Measurements from ENCODE around the gene CCNB1IP1.
"Not testable (repeated sequence)": the region's sequence is repeated elsewhere in the genome, so short reads cannot be mapped to it uniquely, and the experiment has no call there.

Gene CCNB1IP1

DNA sequence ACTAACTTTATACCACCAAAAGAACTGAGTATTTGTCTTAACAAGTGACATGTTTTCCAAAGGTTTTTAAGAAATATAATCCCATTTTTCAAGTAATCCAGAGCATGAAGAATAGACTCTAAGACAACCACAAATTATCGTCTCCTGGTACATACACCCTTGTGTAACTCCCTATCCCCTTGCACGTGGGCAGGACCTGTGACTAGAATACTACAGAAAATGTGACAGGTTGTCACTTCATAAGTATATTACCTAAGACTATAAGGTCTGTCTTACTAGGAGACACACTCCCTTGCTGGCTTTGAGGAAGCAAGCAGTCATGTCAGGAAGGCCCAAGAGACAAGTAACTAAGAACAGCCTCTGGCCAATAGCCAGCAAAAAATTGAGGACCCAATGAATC, 19.1 kb downstream of the CCNB1IP1 start:
- Mint-ChIP-seq H3K36me3 (peaks cover 15% of the 10 kb centered on the region), H3K4me1 (no peaks in the 10 kb centered on the region), H3K27me3 (no peaks in the 10 kb centered on the region)

DNA sequence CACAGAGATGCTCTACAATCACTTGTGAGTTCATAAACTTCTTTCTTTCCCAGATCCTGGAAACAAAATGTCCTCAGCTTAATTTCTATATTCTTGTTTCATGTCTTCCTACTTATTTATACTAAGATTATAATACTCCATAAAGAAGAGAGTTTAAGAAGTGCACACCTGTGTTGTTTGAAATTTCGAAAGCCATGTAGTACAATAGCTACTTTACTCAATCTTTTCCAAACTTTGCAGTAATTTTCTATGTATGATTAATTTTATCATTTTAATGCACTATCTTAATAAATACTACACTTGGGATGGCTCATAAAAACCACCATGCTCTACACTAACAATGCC, 27.0 kb downstream of the CCNB1IP1 start:
- ATAC-seq (ENCODE audit: low read depth) (no peak), DNase-seq (ENCODE audit: low spot score in 2 of 2) (no peak)
- Mint-ChIP-seq H3K9me3 (no peaks in the 10 kb centered on the region), H3K4me3 (peak overlapping the region; percentile 89), H3K27ac (peak overlapping the region; percentile 68), H3K4me1 (peaks cover 22% of the 10 kb centered on the region), H3K27me3 (no peaks in the 10 kb centered on the region), H3K36me3 (peaks cover 15% of the 10 kb centered on the region)

More for the DNA sequence above, 19.1 kb downstream of the CCNB1IP1 start:
- ATAC-seq (ENCODE audit: low read depth) (no peak), DNase-seq (ENCODE audit: low spot score in 2 of 2) (no peak)
- Mint-ChIP-seq H3K4me3 (no peak overlapping the region), H3K9me3 (no peaks in the 10 kb centered on the region), H3K27ac (no peak overlapping the region)

DNA sequence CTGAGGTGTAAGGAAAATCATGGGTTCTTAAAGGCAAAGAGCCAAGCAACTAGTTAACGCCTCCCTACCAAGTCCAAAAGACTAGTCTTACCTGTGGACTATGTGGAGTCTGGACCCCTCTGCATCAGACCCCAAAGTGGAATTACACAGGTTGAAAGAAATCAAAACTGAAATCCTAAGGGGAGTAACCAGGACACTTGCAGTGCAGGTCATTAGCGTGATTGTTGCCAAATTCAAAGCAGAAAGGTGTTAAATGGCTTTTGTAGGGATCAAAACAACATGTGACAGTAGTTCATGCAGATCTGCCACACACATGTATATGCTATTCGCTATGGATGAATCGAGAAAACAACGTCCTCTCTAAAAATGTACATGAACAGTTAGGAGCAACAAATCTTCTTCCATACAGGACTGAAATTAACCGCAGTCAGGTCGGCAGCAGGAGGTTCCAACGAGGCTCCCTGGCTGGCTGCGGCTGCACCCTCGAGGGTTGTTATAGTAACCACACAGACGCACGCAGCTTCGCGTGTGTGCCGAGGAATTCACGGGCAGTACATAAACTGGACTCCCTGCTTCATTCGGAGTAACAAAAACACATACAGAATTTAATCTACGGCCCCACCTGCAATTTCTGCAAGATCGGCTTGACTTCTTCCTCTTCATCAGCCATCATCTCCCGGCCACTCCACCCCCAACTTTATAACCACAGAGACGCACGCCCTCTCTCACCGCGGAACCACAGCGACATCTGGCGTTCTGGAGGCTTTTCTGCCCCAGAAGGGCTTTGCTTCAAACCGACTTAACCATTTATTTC, 27.6 kb downstream of the CCNB1IP1 start, which contains the start of gene TTC5:
Gene TTC5, minus strand, starts transcription at position 687 of the 814 bp plus-strand sequence. Its CDS starts 14 bp downstream, at position 673.
- Mint-ChIP-seq H3K9me3 (no peaks in the 10 kb centered on the region), H3K4me3 (peak within 1 kb of the TSS; percentile 89), H3K36me3 (peaks cover 21% of the 10 kb centered on the region), H3K27ac (peak within 1 kb of the TSS; percentile 68), H3K27me3 (no peaks in the 10 kb centered on the region), H3K4me1 (peaks cover 24% of the 10 kb centered on the region)
- peak; percentile 99 for ATAC-seq (ENCODE audit: low read depth)
- peak; percentile 95 to 96 for DNase-seq (ENCODE audit: low spot score in 2 of 2)

DNA sequence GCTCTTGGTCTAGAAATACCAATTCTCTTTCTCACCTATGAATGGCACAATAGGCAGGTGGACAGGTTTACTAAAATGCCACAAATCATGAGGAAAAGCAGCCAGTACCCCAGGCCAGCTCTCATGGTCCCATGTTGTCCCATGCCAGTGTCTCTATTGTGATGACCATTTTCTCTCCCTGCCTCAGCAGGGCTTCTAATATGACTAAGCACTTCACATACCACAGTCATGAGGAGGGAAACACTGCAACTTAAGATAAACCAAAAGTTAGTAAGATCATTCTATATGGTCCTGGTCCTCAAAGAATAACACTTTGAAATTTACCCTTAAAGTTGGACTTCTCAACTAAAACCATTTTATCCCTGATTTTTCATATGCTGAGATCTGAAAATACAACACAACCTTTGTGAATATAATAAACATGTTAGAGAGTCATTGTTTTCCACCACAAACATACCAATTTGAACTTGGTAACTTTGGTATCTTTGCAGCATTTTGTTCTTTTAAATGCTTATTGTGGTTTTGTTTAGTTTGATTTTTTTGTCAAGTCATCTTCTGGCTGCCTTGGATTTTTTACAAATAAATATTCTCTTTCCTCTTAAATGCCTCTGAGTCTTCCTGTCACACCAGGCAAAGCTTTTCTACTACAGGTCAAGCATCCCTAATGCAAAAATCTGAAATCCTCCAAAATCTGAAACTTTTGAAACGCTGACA, 30.9 kb downstream of the CCNB1IP1 start:
- Mint-ChIP-seq H3K4me1 (peaks cover 24% of the 10 kb centered on the region), H3K4me3 (no peak overlapping the region), H3K9me3 (no peaks in the 10 kb centered on the region), H3K27ac (no peak overlapping the region), H3K36me3 (peaks cover 41% of the 10 kb centered on the region), H3K27me3 (no peaks in the 10 kb centered on the region)
- DNase-seq (ENCODE audit: low spot score in 2 of 2), result no peak
- ATAC-seq (ENCODE audit: low read depth), result no peak

DNA sequence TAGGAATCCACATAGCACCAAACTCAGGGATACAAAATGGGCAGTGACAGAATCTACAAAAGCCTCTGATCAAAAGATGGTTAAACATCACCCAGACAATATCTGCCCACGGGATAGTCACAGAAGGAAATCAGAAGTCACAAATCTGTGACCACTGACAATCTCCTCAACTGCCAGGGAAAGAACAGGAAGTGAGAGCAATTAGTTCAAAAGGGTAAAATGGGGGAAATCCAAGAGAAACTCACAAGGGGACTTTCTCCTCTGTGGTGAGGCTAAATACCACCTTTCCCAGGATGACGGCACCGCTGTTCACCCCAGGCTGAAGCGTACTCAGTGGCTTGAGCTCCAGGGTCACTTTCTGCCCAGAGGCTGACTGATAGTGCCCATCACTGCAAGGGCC, 38.0 kb downstream of the CCNB1IP1 start:
- Mint-ChIP-seq H3K27me3 (no peaks in the 10 kb centered on the region), H3K36me3 (peaks cover 55% of the 10 kb centered on the region), H3K27ac (peak overlapping the region; percentile 88), H3K4me1 (peaks cover 13% of the 10 kb centered on the region), H3K4me3 (no peak overlapping the region), H3K9me3 (no peaks in the 10 kb centered on the region)
- ATAC-seq (ENCODE audit: low read depth) (peak; percentile 88), DNase-seq (ENCODE audit: low spot score in 2 of 2) (no peak)

DNA sequence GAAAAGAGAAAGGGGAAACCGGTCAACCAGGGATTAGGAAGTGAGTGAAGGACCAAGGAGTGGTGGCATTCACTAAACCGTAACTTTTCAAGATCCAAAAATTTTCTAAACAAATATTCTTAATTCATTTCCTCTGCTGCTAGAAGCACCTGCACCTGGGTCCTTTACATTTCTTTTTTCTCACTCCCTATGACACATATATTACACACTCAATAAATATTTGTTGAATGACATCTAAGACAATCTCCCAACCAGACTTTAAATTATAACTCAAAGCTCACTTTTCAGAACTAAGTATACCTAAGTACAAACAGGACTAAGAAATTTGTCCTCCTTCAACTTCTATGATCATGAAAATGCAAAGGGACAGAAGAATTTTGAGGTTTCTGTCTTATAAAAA, 38.4 kb downstream of the CCNB1IP1 start:
- Mint-ChIP-seq H3K4me3 (no peak overlapping the region), H3K27me3 (no peaks in the 10 kb centered on the region), H3K27ac (peak overlapping the region; percentile 88), H3K4me1 (peaks cover 13% of the 10 kb centered on the region), H3K9me3 (no peaks in the 10 kb centered on the region), H3K36me3 (peaks cover 56% of the 10 kb centered on the region)
- DNase-seq (ENCODE audit: low spot score in 2 of 2) (no peak), ATAC-seq (ENCODE audit: low read depth) (no peak)

DNA sequence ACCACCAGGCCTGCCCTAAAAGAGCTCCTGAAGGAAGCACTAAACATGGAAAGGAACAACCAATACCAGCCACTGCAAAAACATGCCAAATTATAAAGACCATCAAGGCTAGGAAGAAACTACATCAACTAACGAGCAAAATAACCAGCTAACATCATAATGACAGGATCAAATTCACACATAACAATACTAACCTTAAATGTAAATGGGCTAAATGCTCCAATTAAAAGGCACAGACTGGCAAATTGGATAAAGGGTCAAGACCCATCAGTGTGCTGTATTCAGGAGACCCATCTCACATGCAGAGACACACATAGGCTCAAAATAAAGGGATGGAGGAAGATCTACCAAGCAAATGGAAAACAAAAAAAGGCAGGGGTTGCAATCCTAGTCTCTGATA, 51.1 kb downstream of the CCNB1IP1 start:
- H3K27ac Mint-ChIP-seq; H3K27me3 Mint-ChIP-seq; DNase-seq (ENCODE audit: low spot score in 2 of 2); ATAC-seq (ENCODE audit: low read depth); H3K9me3 Mint-ChIP-seq; H3K4me3 Mint-ChIP-seq: not testable (repeated sequence)
- Mint-ChIP-seq H3K4me1 (peaks cover 15% of the 10 kb centered on the region), H3K36me3 (peaks cover 66% of the 10 kb centered on the region)

DNA sequence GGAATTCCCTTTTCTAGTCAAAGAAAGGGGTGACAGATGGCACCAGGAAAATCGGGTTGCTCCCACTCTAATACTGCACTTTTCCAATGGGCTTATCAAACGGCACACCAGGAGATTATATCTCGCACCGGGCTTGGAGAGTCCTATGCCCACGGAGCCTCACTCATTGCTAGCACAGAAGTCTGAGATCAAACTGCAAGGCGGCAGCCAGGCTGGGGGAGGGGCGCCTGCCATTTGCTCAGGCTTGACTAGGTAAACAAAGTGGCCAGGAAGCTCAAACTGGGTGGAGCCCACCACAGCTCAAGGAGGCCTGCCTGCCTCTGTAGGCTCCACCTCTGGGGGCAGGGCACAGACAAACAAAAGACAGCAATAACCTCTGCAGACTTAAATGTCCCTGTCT, 52.8 kb downstream of the CCNB1IP1 start:
- not testable (repeated sequence) for H3K4me3 Mint-ChIP-seq; H3K27me3 Mint-ChIP-seq; DNase-seq (ENCODE audit: low spot score in 2 of 2); ATAC-seq (ENCODE audit: low read depth)
- Mint-ChIP-seq H3K27ac (peak overlapping the region; percentile 58), H3K4me1 (peaks cover 15% of the 10 kb centered on the region), H3K36me3 (peaks cover 57% of the 10 kb centered on the region), H3K9me3 (peaks cover 11% of the 10 kb centered on the region)

DNA sequence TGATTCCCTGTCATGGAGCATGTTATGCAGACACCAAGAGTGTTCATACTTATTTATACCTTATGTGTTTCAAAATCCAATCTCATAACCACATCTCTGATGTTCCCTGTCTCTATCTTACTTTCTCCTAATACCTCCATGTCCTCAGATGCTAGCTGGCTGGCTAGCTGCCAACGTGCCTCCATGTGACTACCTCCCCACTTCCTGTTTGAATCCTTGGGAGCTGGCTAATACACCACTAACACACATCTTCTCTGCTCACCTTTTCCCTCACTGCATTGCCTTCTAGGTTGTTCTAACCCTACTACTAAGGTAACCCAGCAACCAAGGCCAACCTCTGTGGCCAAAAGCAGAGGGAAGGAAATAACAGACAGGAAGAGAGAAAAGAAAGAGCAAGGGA, 54.7 kb downstream of the CCNB1IP1 start:
- DNase-seq (ENCODE audit: low spot score in 2 of 2) (no peak), ATAC-seq (ENCODE audit: low read depth) (no peak)
- peaks cover 58% of the 10 kb centered on the region for H3K36me3 Mint-ChIP-seq
- peaks cover 17% of the 10 kb centered on the region for H3K9me3 Mint-ChIP-seq
- peaks cover 15% of the 10 kb centered on the region for H3K4me1 Mint-ChIP-seq
- H3K4me3 Mint-ChIP-seq, result no peak overlapping the region
- H3K27me3 Mint-ChIP-seq, result no peaks in the 10 kb centered on the region
- H3K27ac Mint-ChIP-seq, result no peak overlapping the region

DNA sequence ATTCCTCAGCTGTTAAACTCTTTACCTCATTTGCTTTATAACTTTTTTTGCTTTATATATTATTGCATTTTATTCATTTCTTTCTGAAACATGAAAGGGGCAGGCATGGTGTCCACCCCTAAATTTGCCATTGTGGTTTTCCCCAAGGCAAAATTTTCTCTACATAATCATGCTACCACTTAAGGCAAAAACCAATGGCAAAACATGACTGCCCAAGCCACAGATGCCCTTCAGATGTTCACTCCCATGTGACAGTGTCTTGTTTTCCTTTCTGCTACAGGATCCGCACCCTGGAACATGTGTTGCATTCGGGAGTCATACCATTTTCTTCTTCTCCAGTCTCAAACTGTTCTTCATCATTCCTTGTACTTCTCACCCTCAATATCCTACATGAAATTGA, 55.7 kb downstream of the CCNB1IP1 start:
- ATAC-seq (ENCODE audit: low read depth), result no peak
- no peak overlapping the region for H3K27ac Mint-ChIP-seq
- peaks cover 15% of the 10 kb centered on the region for H3K4me1 Mint-ChIP-seq
- H3K4me3 Mint-ChIP-seq, result no peak overlapping the region
- no peak for DNase-seq (ENCODE audit: low spot score in 2 of 2)
- peaks cover 58% of the 10 kb centered on the region for H3K36me3 Mint-ChIP-seq
- no peaks in the 10 kb centered on the region for H3K27me3 Mint-ChIP-seq
- H3K9me3 Mint-ChIP-seq, result peaks cover 19% of the 10 kb centered on the region

DNA sequence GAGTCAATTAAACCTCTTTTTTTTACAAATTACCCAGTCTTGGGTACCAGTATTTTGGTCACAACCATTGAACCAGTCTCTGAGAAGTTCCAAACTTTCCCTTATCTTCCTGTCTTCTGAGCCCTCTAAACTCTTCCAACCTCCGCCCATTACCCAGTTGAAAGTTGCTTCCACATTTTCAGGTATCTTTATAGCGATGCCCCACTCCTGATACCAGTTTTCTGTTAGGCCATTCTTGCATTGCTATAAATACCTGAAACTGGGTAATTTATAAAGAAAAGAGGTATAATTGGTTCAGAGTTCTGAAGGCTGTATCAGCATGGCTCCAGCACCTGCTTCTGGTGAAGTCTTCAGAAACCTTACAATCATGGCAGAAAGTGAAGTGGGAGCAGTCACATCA, 59.0 kb downstream of the CCNB1IP1 start:
- H3K27ac Mint-ChIP-seq, result no peak overlapping the region
- DNase-seq (ENCODE audit: low spot score in 2 of 2) (no peak), ATAC-seq (ENCODE audit: low read depth) (no peak)
- no peak overlapping the region for H3K4me3 Mint-ChIP-seq
- peaks cover 50% of the 10 kb centered on the region for H3K36me3 Mint-ChIP-seq
- no peaks in the 10 kb centered on the region for H3K27me3 Mint-ChIP-seq
- peaks cover 3% of the 10 kb centered on the region for H3K4me1 Mint-ChIP-seq
- peaks cover 25% of the 10 kb centered on the region for H3K9me3 Mint-ChIP-seq

DNA sequence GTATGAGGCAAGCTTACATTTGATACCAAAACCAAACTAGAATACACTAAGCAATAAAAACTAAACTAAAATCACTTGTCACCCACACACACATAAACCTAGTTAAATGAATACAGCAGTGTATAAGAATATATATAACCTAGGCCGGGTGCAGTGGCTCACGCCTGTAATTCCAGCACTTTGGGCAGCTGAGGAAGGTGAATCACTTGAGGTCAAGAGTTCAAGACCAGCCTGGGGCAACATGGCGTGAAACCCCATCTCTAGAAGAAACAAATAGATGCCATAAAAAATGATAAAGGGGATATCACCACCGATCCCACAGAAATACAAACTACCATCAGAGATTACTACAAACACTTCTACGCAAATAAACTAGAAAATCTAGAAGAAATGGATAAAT, 68.7 kb downstream of the CCNB1IP1 start:
- not testable (repeated sequence) for H3K36me3 Mint-ChIP-seq; H3K4me3 Mint-ChIP-seq; H3K27me3 Mint-ChIP-seq; H3K4me1 Mint-ChIP-seq; DNase-seq (ENCODE audit: low spot score in 2 of 2); H3K9me3 Mint-ChIP-seq; H3K27ac Mint-ChIP-seq; ATAC-seq (ENCODE audit: low read depth)

DNA sequence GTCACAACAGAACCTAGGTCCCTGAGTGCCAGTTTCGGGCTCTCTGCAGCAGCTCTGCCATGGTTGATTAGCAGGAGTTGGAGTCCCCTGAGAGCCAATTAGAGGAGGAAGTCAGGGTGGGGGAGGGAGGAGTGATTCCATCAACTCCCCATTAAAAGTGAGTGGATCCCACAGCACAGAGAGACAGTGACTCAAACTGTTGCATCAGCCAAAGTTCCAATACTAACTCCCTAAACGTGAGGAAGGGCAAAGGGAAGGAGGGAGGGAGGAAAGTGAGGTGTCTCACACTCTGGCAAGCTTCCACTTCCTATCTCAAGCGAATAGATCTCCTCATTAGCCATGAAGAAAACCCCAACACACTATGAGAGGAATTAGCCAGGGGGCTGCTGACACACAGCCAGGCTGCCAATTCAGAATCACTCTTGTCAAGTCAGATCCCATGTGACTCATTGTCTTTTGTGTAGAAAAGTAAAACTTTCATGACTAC, 70.4 kb downstream of the CCNB1IP1 start:
- peaks cover 8% of the 10 kb centered on the region for H3K4me1 Mint-ChIP-seq
- no peak for ATAC-seq (ENCODE audit: low read depth)

More for the DNA sequence above, 70.4 kb downstream of the CCNB1IP1 start:
- peaks cover 4% of the 10 kb centered on the region for H3K36me3 Mint-ChIP-seq
- no peaks in the 10 kb centered on the region for H3K9me3 Mint-ChIP-seq
- H3K27ac Mint-ChIP-seq, result peak overlapping the region; percentile 22
- H3K27me3 Mint-ChIP-seq, result no peaks in the 10 kb centered on the region
- DNase-seq (ENCODE audit: low spot score in 2 of 2), result no peak
- no peak overlapping the region for H3K4me3 Mint-ChIP-seq

Measured in memory B cell (primary cell).